NCI-H187 treated with DMSO at 0.1 percent for 48 hours (cell line): ENCODE measurements around the gene TIGD3.

ENCODE experiments used
- DNase-seq: peaks from one replicate; lab custom pipeline; 2025; lab: John Stamatoyannopoulos, UW

Gene TIGD3

GRCh38 chr11:65354265-65355012 is at the start of gene TIGD3:
TSS of gene TIGD3 (plus strand) at chr11:65354751. CDS start at chr11:65355809, 1,058 bp downstream.
- DNase-seq: peak; percentile 59

GRCh38 chr11:65305501-65306268 is 48.9 kb upstream of the TIGD3 start:
- DNase-seq: no peak

- no peak for DNase-seq
Measured at GRCh38 chr11:65307298-65308229, 47.0 kb upstream of the TIGD3 start.

- DNase-seq: no peak
Measured at GRCh38 chr11:65308281-65308891, 46.2 kb upstream of the TIGD3 start.

- DNase-seq: no peak
Measured at GRCh38 chr11:65309006-65309405, 45.5 kb upstream of the TIGD3 start.

- no peak for DNase-seq
Measured at GRCh38 chr11:65310215-65310614, 44.3 kb upstream of the TIGD3 start.

- no peak for DNase-seq
Measured at GRCh38 chr11:65310736-65311135, 43.8 kb upstream of the TIGD3 start.

- no peak for DNase-seq
Measured at GRCh38 chr11:65311170-65311678, 43.3 kb upstream of the TIGD3 start.

- DNase-seq: no peak
Measured at GRCh38 chr11:65314501-65315203, 39.9 kb upstream of the TIGD3 start, which contains the start of gene CDC42EP2. TSS of gene CDC42EP2 (plus strand) at chr11:65314866. CDS start at chr11:65320899, 6,033 bp downstream.

- DNase-seq: no peak
Measured at GRCh38 chr11:65315204-65315865, 39.2 kb upstream of the TIGD3 start.

- DNase-seq: no peak
Measured at GRCh38 chr11:65315866-65316226, 38.7 kb upstream of the TIGD3 start.

GRCh38 chr11:65316227-65317024 is 38.1 kb upstream of the TIGD3 start:
- no peak for DNase-seq

GRCh38 chr11:65317025-65317786 is 37.3 kb upstream of the TIGD3 start:
- no peak for DNase-seq

- DNase-seq: no peak
Measured at GRCh38 chr11:65320386-65321075, 34.0 kb upstream of the TIGD3 start.

GRCh38 chr11:65321076-65321475 is 33.5 kb upstream of the TIGD3 start:
- DNase-seq: no peak

GRCh38 chr11:65321828-65322485 is 32.6 kb upstream of the TIGD3 start:
- no peak for DNase-seq

- DNase-seq: no peak
Measured at GRCh38 chr11:65323813-65324212, 30.7 kb upstream of the TIGD3 start.

GRCh38 chr11:65325435-65325834 is 29.1 kb upstream of the TIGD3 start:
- DNase-seq: no peak
